Stimulated activated CD8-positive, alpha-beta memory T cell treated with anti-CD3 and anti-CD28 coated beads, Interleukin-2, amount 100 ng/mL, for 48 hours (primary cell): Measurements from ENCODE around the gene NUP214.

Experiments
- DNase-seq, 2 donors: peaks; one replicate each; pipeline ENCODE4 v3.0.0-alpha.2; 2020; ENCODE audit warnings: low read depth in 2 of 2

Gene NUP214

DNA sequence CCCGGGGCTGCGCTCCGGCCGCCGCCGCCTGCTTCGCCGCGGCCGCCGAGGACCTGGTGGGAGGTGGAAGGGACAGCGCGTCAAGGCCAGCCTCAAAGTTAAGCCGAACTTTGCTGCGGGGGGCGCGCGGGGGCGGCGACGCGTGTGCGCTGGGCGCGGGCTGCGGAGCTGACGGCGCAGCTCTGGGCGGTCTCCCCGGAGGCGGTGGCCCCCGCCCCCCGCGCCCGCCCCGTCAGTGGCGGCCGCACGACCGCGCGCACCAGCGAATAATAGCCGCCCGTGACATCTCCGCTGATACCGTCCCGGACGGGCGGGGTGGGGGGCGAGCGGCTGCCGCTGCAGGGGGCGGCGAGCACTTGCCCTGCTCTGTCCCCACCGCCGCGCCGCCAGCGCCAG lies 151.5 kb downstream of the NUP214 start:
- no peak for DNase-seq

DNA sequence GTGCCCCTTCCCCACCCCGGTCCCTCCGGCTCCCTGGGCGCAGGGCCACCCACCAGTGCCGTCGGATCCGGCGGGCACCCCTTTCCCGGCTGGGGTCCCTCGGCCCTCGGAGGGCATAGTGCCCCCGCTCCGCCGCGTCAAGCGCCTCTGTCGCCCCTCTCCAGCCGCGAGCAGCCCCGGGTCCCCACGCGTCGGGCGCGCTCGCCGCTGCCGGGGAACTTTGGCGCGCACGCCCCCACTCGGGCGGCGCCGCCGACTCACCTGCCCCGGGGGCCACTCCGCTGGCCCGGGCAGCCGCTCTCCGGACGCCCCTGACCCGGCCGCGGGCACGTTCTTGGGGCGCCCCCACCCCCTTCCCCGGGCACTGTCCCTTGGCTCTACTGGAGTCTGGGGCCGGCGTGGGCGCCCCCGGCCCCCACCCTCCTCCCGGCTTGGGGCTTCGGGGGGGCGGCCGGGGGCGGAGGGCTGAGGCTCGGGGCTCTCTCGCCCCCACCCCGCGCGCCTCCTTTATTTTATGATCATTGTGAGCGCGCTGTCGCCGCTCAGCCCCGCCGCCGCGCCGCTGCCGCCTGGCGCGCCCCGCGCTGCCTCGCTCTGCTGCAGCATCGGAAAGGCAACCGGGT lies 152.0 kb downstream of the NUP214 start:
- no peak for DNase-seq

DNA sequence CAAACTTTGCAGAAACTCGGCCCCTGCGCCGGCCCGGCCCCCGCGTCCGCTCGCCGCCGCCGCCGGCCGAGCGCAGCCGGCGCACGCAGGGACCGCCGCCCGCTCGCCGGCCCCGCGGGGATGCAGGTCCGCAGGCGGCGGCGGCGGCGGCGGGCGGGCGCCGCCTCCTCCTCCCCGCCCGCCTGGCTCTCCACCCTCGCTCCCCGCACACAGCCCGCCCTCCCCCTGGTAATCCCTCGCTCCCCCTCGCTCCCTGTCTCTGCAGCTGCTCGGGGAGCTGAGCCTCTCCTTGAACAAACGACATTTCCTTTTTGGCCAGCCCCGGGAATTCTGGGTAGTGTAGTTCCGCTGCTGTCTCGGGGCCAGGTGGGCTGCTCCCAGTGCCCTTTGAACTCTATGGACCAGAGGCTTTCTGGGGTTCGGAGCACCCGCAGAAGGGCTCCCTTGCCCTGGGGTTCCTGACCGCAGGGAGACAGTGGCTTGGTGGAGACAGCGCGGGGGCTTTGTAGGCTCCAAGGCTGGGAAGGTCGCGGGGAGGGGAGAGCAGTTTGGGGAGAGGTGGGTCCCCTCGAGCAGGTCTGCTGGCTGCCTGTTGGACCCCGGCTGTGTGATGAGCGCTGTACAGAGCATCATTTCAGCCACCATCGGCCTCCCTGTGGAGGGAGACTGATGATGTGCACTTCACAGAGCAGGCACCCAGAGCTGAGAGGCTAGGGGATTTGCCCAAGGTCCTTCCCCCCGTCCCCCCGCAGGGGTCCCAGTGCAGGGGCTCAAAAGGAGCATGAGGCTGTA lies 152.7 kb downstream of the NUP214 start:
- peak; percentile 58 to 64 for DNase-seq

DNA sequence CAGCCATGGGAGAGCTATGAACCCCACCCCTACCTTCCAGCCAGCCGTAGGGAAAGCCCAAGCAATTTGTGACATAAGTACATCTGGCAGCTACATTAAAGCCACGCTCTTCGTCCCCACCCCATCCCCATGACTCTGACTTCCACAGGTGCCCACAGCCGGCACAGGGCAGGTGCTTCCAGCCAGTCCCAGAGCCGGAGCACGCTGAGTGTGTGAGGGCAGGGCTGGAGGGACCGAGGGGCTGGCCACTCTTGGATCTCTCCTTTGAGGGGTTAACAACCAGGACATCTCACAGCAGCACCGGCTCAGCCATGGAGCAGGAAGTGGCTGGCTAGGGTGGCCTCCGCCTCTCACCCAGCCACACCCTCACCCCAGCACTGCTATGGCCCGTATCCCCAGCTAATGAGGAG lies 153.3 kb downstream of the NUP214 start:
- DNase-seq, result no peak

DNA sequence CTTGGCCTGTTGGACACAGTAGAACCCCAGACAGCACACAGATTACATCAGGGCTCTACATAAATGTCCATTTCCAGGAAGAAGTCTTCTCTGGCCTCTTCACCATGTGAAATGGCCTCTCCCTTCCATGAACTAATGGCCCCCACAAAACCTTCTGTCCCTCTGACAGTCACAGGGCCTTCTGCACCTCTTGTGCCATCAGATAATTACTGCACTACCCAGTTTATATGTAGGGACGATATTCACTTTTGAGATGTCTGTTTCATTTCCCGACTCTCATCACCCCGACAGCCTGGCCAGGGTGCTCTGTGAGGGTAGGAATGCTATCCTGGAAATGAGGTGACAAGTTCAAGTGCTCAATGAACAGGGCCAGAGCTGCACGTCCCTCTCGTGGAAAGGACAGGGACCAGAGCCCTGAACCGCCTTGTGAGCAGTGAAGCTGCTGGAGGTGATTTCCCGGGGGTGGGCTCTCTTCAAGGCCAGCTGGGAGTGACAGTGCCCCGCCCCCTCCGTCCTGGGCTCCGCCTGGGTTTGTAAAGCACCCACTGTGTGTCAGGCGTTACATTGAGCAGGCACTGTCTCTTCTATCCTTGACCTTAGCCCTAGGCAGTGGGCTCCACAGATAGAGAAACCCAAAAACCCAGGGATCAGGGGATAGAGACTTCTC lies 153.9 kb downstream of the NUP214 start:
- no peak for DNase-seq

DNA sequence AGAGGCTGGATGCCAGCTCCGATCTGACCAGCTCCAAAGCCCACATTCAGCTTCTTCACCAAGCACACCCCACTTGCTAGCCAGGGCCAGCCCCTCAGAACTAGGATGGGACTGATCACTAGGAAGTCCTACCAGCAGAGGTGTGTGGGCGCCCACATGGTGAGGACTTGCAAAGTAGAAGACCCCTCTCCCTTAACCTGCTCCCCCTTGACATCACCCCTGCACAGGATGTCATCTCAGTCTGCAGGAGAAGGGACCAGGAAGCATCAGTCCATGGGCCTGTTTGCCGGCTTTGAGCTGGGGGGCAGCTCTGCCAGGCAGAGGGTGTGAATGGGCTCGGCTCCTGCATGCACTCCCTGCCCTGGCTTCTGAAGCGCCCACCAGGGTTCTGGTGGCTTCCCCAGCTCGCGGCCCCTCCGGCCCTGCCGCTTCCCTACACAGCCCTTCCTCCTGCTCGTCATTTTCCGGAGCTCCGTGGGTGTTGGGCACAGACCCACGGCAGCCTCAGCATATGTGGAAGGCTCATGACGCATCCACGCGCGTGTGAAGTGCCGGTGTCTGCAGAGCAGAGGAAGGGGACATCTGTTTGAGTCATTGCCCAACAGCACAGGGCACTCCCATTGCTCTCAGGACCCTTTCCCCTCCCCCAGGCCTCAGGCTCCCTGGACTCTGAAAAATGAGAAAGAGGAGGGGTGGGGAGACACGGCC lies 154.6 kb downstream of the NUP214 start:
- no peak for DNase-seq

DNA sequence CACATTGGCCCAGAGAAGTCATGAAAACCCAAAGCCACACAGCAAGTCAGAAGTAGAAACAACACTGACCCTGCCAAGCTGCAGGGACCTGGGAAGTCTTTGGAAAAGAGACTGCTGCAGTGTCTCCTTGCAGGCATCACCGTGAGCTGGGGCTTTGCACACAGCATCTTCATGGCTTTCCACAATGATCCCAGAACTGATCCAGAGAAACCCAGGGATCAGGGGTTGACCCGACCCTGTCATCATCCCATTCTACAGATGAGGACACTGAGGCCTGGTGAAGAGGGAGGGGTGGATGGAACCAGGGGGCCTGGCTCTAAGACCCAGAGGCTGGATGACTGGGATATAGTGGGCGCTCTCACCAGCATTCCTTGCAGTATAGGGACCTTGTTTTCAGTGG lies 155.3 kb downstream of the NUP214 start:
- no peak for DNase-seq

DNA sequence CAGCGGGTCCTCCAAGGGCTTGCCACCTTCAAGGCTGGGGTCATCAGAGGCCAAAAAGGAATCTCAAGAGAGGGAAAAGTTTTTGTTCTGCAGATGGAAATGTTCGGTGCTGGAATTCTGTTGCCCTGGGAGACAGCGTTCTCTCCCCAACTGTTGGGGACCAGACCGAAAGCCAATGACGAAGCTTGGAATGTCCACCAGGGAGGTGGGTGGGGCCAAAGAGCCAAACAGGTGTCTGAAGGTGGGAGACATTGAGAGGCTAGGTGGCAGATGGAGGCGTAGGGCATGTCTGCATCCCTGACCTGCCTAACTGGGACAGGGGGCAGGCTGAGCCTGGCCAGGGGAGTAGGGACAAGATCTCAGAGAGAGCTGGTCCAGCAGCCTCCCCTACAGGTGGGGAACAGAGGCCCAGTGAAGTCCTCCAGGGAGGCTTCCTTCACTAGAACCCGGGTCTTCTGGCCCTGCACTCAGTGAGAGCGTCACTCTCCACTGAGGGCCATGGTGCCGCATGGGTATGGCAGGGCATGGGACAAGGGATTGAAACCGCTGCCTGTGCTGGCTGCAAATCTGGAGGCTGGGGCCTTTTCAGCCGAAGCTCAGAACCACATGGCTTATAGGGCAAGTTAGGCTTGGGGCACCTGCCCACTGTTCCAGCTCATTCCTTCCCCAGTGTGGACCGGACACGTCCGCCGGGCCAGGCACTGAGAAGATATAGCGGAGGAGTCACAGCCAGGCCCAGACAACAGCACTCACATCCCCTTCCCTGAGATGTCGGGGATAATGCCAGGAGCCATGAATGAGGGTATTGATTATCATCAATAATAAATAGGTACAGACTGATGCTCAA lies 156.0 kb downstream of the NUP214 start:
- DNase-seq, result no peak

DNA sequence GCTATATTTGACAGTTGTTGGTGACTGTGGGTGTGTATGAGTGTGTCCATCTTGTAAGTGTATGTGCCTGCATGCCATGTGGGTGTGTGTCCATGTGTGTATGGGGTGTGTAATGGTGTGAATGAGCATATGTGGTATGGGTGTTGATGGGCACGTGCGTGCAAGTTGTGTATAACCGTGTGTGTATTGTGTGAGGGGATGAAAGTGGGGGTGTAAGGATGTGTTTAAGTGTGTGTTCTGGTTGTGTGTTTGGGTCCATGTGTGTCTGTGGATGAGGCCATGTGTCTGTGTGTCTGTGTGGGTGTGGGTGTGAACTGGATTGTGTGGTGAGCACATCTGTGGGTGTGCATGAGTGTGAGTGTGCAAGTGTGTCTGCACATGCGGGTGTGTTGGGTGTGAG lies 156.8 kb downstream of the NUP214 start:
- DNase-seq, result no peak

DNA sequence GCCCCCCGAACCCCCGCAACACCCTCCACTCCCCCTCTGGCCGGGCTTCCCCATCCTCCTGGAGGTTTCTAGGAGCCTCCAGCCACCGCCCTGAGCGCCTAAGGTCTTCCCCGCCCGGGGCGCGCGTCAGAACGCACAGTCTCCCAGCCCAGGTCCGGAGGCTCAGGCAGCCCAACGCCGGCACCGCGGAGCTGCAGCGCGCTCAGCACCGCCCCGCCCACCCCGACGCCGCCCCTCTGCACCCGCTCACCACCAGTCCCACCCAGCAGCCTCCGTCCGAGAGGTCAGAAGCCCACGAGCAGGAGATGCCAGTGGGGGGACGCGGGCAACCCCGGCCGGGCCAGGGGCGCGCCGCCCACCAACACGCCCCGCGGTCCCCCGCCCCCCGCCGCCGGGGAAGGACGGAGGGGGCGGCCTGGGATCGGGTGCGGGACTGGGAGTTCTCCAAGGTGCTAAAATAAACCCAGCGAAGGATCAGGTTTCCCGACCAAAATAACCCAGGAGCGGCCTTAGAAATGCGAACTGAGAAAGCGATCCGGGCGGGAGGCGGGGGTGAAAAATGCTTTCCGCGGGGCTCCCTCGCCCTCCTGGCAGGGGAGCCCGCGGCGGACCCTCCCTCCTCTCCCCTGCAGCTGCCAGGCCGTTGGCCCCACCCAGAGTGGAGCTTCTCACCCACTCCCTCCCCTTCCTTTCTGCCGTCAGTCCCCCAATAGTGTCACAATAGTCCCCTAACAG lies 157.5 kb downstream of the NUP214 start:
- no peak for DNase-seq
